ENCODE data around the gene NPC1. TPM values are rescaled to one million over a fixed set of nuclear protein-coding genes. Genes with fewer than 3 reads are reported as not detected.

NPC1 gene
- polyA plus RNA-seq, 3 donors: 7.5 to 17.9 (median 17.7) TPM

DNA sequence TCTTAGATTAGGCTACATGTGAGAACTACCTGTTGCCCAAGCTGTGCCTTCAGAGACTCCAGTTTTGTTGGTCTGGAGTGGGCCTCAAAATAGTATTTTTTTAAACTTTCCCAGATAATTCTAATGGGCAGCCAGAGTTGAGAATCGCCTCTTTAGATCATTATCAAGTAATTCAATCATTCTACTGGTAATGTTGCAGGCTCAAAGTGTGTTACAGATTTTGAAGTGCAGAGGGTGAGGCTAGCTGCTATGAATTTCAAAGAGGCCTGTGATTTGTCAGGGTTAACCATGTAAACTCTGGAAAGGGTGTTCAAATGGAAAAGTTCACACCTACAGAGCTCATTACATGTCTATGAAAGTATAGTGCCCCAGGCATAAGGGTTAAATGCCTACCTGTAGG, 46.3 kb upstream of the NPC1 start:
- WGBS (ENCODE audit: insufficient coverage): no CpG with 5 or more reads among the region's 1 CpG
- Mint-ChIP-seq H3K27me3 (ENCODE audit: low read depth in 3 of 3) (peaks cover 0 to 5% (median 2%) of the 10 kb centered on the region in 3 donors), H3K36me3 (no peaks in the 10 kb centered on the region), H3K4me3 (no peak overlapping the region), H3K4me1 (peaks cover 6% of the 10 kb centered on the region), H3K9me3 (no peaks in the 10 kb centered on the region), H3K27ac (no peak overlapping the region)
- TF ChIP-seq, protein P1, sequence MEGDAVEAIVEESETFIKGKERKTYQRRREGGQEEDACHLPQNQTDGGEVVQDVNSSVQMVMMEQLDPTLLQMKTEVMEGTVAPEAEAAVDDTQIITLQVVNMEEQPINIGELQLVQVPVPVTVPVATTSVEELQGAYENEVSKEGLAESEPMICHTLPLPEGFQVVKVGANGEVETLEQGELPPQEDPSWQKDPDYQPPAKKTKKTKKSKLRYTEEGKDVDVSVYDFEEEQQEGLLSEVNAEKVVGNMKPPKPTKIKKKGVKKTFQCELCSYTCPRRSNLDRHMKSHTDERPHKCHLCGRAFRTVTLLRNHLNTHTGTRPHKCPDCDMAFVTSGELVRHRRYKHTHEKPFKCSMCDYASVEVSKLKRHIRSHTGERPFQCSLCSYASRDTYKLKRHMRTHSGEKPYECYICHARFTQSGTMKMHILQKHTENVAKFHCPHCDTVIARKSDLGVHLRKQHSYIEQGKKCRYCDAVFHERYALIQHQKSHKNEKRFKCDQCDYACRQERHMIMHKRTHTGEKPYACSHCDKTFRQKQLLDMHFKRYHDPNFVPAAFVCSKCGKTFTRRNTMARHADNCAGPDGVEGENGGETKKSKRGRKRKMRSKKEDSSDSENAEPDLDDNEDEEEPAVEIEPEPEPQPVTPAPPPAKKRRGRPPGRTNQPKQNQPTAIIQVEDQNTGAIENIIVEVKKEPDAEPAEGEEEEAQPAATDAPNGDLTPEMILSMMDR (IDR thresholded peaks at IDR 0.05): no peak
- Histone ChIP-seq H4K20me1 (ENCODE audit: insufficient read depth, low read length) (no peaks in the 10 kb centered on the region), H3K36me3 (replicated peaks in 1 of 2; ENCODE audit: control insufficient read depth in 1 of 2, insufficient read depth in 2 of 2, low read length in 2 of 2) (no peaks in the 10 kb centered on the region), H3K4me3 (replicated peaks in 1 of 3; ENCODE audit: low read depth in 2 of 3, low read length in 3 of 3) (no peak overlapping the region), H3K4me1 (ENCODE audit: control insufficient read depth in 1 of 2, insufficient read depth in 2 of 2, low read length in 2 of 2) (no peaks in the 10 kb centered on the region), H3K9me3 (replicated peaks in 1 of 2; ENCODE audit: control insufficient read depth in 1 of 2, insufficient read depth in 1 of 2, low read length in 2 of 2) (no peaks in the 10 kb centered on the region), H3K27ac (ENCODE audit: low read depth in 1 of 2, low read length in 2 of 2) (no peak overlapping the region), H3K9ac (ENCODE audit: insufficient read depth, low read length, poor library complexity, severe bottlenecking) (no peak overlapping the region), H3K4me2 (replicated peaks; ENCODE audit: extremely low read depth, low read length, poor library complexity, severe bottlenecking) (no peak overlapping the region), H2AFZ (ENCODE audit: insufficient read depth, low read depth, low read length, poor library complexity, severe bottlenecking) (no peak overlapping the region), H3K79me2 (ENCODE audit: insufficient read depth, low read length) (no peaks in the 10 kb centered on the region), H3K27me3 (ENCODE audit: control insufficient read depth in 2 of 2, insufficient read depth in 2 of 2, low read length in 2 of 2) (no peaks in the 10 kb centered on the region)
- intact Hi-C loops (cut with micrococcal nuclease): no loop called here
- no peak for DNase-seq

DNA sequence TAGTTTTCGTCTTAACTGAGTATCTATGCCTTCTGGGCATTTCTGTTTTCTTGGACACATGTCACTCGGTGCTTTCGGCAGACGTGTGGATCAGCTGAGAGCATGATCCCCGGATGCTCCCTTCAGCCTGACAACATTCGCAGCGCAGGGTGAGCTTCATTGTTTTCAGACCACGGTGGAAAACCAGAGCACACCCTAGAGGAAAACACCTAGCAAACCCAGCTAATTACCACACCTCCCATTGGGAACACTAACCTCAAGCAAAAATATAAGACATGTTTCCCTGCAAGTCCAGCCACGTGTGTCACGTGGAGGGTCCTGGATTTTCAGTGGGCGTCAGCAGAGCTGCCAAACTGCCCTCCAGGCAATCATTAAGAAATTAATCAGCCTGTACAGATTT, 45.4 kb upstream of the NPC1 start:
- TF ChIP-seq, protein P1 (IDR thresholded peaks at IDR 0.05): no peak
- intact Hi-C loops (cut with micrococcal nuclease): no loop called here

More for the DNA sequence above, 45.4 kb upstream of the NPC1 start:
- H3K36me3 Mint-ChIP-seq: no peaks in the 10 kb centered on the region
- H3K4me1 Mint-ChIP-seq: peaks cover 6% of the 10 kb centered on the region
- no peaks in the 10 kb centered on the region for H3K4me1 ChIP-seq (ENCODE audit: control insufficient read depth in 1 of 2, insufficient read depth in 2 of 2, low read length in 2 of 2)
- no peak overlapping the region for H3K4me3 ChIP-seq (replicated peaks in 1 of 3; ENCODE audit: low read depth in 2 of 3, low read length in 3 of 3)
- DNase-seq: no peak
- H3K9ac ChIP-seq (ENCODE audit: insufficient read depth, low read length, poor library complexity, severe bottlenecking): no peak overlapping the region
- no peak overlapping the region for H3K27ac ChIP-seq (ENCODE audit: low read depth in 1 of 2, low read length in 2 of 2)
- no peaks in the 10 kb centered on the region for H3K9me3 Mint-ChIP-seq
- H3K27me3 ChIP-seq (ENCODE audit: control insufficient read depth in 2 of 2, insufficient read depth in 2 of 2, low read length in 2 of 2): no peaks in the 10 kb centered on the region
- H3K4me3 Mint-ChIP-seq: no peak overlapping the region
- no peak overlapping the region for H3K4me2 ChIP-seq (replicated peaks; ENCODE audit: extremely low read depth, low read length, poor library complexity, severe bottlenecking)
- no peaks in the 10 kb centered on the region for H3K9me3 ChIP-seq (replicated peaks in 1 of 2; ENCODE audit: control insufficient read depth in 1 of 2, insufficient read depth in 1 of 2, low read length in 2 of 2)
- no peak overlapping the region for H3K27ac Mint-ChIP-seq
- no peaks in the 10 kb centered on the region for H3K36me3 ChIP-seq (replicated peaks in 1 of 2; ENCODE audit: control insufficient read depth in 1 of 2, insufficient read depth in 2 of 2, low read length in 2 of 2)
- no peaks in the 10 kb centered on the region for H4K20me1 ChIP-seq (ENCODE audit: insufficient read depth, low read length)
- peaks cover 0 to 5% (median 0%) of the 10 kb centered on the region in 3 donors for H3K27me3 Mint-ChIP-seq (ENCODE audit: low read depth in 3 of 3)
- WGBS (ENCODE audit: insufficient coverage): 83% methylated on average over 8 of the region's 11 CpGs
- H3K79me2 ChIP-seq (ENCODE audit: insufficient read depth, low read length): no peaks in the 10 kb centered on the region
- H2AFZ ChIP-seq (ENCODE audit: insufficient read depth, low read depth, low read length, poor library complexity, severe bottlenecking): no peak overlapping the region

Data from CD14-positive monocyte (primary cell).